ENCODE results near the gene MYOM1. TPM values are rescaled to one million over a fixed set of nuclear protein-coding genes. Genes with fewer than 3 reads are reported as not detected.

Gene MYOM1
- total RNA-seq, 1 donor from 2014 or later: 2.5 TPM

GRCh38 chr18:3088449-3088848 lies 131.3 kb downstream of the MYOM1 start:
- H3K27me3 ChIP-seq: no peaks in the 10 kb centered on the region
- TF ChIP-seq, protein P1, sequence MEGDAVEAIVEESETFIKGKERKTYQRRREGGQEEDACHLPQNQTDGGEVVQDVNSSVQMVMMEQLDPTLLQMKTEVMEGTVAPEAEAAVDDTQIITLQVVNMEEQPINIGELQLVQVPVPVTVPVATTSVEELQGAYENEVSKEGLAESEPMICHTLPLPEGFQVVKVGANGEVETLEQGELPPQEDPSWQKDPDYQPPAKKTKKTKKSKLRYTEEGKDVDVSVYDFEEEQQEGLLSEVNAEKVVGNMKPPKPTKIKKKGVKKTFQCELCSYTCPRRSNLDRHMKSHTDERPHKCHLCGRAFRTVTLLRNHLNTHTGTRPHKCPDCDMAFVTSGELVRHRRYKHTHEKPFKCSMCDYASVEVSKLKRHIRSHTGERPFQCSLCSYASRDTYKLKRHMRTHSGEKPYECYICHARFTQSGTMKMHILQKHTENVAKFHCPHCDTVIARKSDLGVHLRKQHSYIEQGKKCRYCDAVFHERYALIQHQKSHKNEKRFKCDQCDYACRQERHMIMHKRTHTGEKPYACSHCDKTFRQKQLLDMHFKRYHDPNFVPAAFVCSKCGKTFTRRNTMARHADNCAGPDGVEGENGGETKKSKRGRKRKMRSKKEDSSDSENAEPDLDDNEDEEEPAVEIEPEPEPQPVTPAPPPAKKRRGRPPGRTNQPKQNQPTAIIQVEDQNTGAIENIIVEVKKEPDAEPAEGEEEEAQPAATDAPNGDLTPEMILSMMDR (IDR thresholded peaks at IDR 0.05): no peak
- H3K36me3 ChIP-seq: no peaks in the 10 kb centered on the region
- ATAC-seq (no peak), DNase-seq (no peak)
- no peak overlapping the region for H3K4me3 ChIP-seq
- intact Hi-C loops (cut with DNase I): no loop called here
- no peaks in the 10 kb centered on the region for H3K4me1 ChIP-seq
- no peaks in the 10 kb centered on the region for H3K9me3 ChIP-seq
- no peak overlapping the region for H3K27ac ChIP-seq

- no peak overlapping the region for H3K27ac ChIP-seq
- DNase-seq (no peak), ATAC-seq (no peak)
- no peaks in the 10 kb centered on the region for H3K4me1 ChIP-seq
- intact Hi-C loops (cut with DNase I): no loop called here
- H3K36me3 ChIP-seq: no peaks in the 10 kb centered on the region
- no peak overlapping the region for H3K4me3 ChIP-seq
- no peaks in the 10 kb centered on the region for H3K27me3 ChIP-seq
- no peaks in the 10 kb centered on the region for H3K9me3 ChIP-seq
- TF ChIP-seq, protein P1 (IDR thresholded peaks at IDR 0.05): no peak
These were observed 132.9 kb downstream of the MYOM1 start for GRCh38 chr18:3086871-3087270.

GRCh38 chr18:3085612-3086011 lies 134.2 kb downstream of the MYOM1 start:
- intact Hi-C loops (cut with DNase I): no loop called here
- Histone ChIP-seq H3K36me3 (no peaks in the 10 kb centered on the region), H3K4me3 (no peak overlapping the region), H3K4me1 (no peaks in the 10 kb centered on the region), H3K9me3 (no peaks in the 10 kb centered on the region), H3K27ac (no peak overlapping the region), H3K27me3 (no peaks in the 10 kb centered on the region)
- no peak for ATAC-seq
- TF ChIP-seq, protein P1 (IDR thresholded peaks at IDR 0.05): no peak
- DNase-seq: no peak

GRCh38 chr18:3084206-3084605 lies 135.6 kb downstream of the MYOM1 start:
- no peaks in the 10 kb centered on the region for H3K27me3 ChIP-seq
- intact Hi-C loops (cut with DNase I): no loop called here
- H3K36me3 ChIP-seq: no peaks in the 10 kb centered on the region
- TF ChIP-seq, protein P1 (IDR thresholded peaks at IDR 0.05): no peak
- DNase-seq (no peak), ATAC-seq (no peak)
- no peaks in the 10 kb centered on the region for H3K9me3 ChIP-seq
- H3K4me1 ChIP-seq: no peaks in the 10 kb centered on the region
- H3K27ac ChIP-seq: no peak overlapping the region
- no peak overlapping the region for H3K4me3 ChIP-seq

GRCh38 chr18:3083766-3084165 lies 136.0 kb downstream of the MYOM1 start:
- Histone ChIP-seq H3K4me3 (no peak overlapping the region), H3K27ac (no peak overlapping the region), H3K36me3 (no peaks in the 10 kb centered on the region), H3K27me3 (no peaks in the 10 kb centered on the region), H3K9me3 (no peaks in the 10 kb centered on the region), H3K4me1 (no peaks in the 10 kb centered on the region)
- TF ChIP-seq, protein P1 (IDR thresholded peaks at IDR 0.05): no peak
- ATAC-seq (no peak), DNase-seq (no peak)
- intact Hi-C loops (cut with DNase I): no loop called here

DNA sequence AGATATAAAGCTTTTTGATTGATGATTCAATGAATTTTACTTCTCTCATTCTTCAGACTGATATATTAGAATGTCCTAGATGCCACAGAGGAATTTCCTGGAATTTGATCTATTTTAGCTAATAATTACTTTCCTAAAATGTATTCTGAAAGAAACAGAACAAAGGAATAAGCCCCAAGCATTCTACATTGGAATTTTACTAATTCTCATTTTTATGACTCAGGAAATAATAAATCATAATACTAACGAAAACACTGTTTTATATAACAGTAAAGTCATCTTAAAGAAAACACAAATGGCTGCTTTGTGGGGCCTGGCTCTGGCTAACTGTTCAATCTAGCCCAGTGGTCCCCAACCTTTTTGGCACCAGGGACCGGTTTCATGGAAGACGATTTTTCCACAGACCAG lies 138.2 kb downstream of the MYOM1 start:
- intact Hi-C loops (cut with DNase I): no loop called here
- TF ChIP-seq, protein P1 (IDR thresholded peaks at IDR 0.05): no peak

More for the DNA sequence above, 138.2 kb downstream of the MYOM1 start:
- no peaks in the 10 kb centered on the region for H3K9me3 ChIP-seq
- no peaks in the 10 kb centered on the region for H3K36me3 ChIP-seq
- no peaks in the 10 kb centered on the region for H3K4me1 ChIP-seq
- no peak for DNase-seq
- ATAC-seq: no peak
- no peak overlapping the region for H3K27ac ChIP-seq
- no peak overlapping the region for H3K4me3 ChIP-seq
- H3K27me3 ChIP-seq: no peaks in the 10 kb centered on the region

Data from upper lobe of right lung (tissue), 1 donor.